ENCODE data around the gene IGSF21.

- TF ChIP-seq CTCF (IDR thresholded peaks at IDR 0.05), result no peak
- TF ChIP-seq POLR2A (IDR thresholded peaks at IDR 0.05), result no peak
Observed at GRCh38 chr1:18245647-18246046, 138.0 kb downstream of the IGSF21 start.
